CD4-positive, alpha-beta T cell (primary cell): ENCODE measurements around the gene ZMYND11. TPM values are rescaled to one million over a fixed set of nuclear protein-coding genes. Genes with fewer than 3 reads are reported as not detected.

Source experiments
- ATAC-seq: fragments of 200-7000 bp; cut with Tn5 transposase; one replicate; pipeline ENCODE4 v1.10.0; 2022; ENCODE audit warnings: mild to moderate bottlenecking; ENCODE audit not compliant: poor library complexity
- CTCF ChIA-PET: fragments of 350-600 bp; sonication (Branson Sonifier 250); formaldehyde crosslinking; loops from one replicate; lab custom pipeline; 2021; ENCODE audit warnings: antibody characterized with exemption, inconsistent platforms; lab: Charles Lee
- POLR2A ChIA-PET: fragments of 350-600 bp; sonication (Branson Sonifier 250); formaldehyde crosslinking; loops from one replicate; lab custom pipeline; 2021; ENCODE audit warnings: antibody characterized with exemption, inconsistent platforms; lab: Charles Lee
- DNase-seq, 14 experiments: peaks; one replicate each; pipeline ENCODE4 v3.0.0-alpha.2; 2013 to 2020; ENCODE audit warnings: mixed read lengths in 2 of 14
- H3K27ac ChIP-seq, 2 donors: one replicate each; pipeline versions ENCODE4 v1.5.1 to v1.7.0; 2013; ENCODE audit warnings: low read length in 2 of 2, low read depth in 1 of 2, mild to moderate bottlenecking in 1 of 2
- H3K27me3 ChIP-seq, 2 experiments: 1 replicate in 1 of 2; 2 replicates in 1 of 2; pipeline versions ENCODE4 v1.6.1 to v1.7.0; 2013; ENCODE audit warnings: low read length in 2 of 2, control low read depth in 1 of 2, mild to moderate bottlenecking in 1 of 2, moderate library complexity in 1 of 2; ENCODE audit not compliant: insufficient read depth in 2 of 2, control insufficient read depth in 1 of 2
- H3K36me3 ChIP-seq: one replicate; pipeline ENCODE4 v1.6.1; 2013; ENCODE audit warnings: low read length, control low read depth; ENCODE audit not compliant: insufficient read depth
- H3K4me1 ChIP-seq: one replicate; pipeline ENCODE4 v1.6.1; 2013; ENCODE audit warnings: low read length, control low read depth; ENCODE audit not compliant: insufficient read depth
- H3K4me3 ChIP-seq: one replicate; pipeline ENCODE4 v1.5.1; 2013; ENCODE audit warnings: mild to moderate bottlenecking, low read length, moderate library complexity
- H3K9me3 ChIP-seq, 2 experiments: 1 replicate in 1 of 2; 2 replicates in 1 of 2; pipeline versions ENCODE4 v1.6.1 to v1.7.0; 2013; ENCODE audit warnings: low read length in 2 of 2, mild to moderate bottlenecking in 2 of 2, control low read depth in 1 of 2, moderate library complexity in 1 of 2; ENCODE audit not compliant: control insufficient read depth in 1 of 2, insufficient read depth in 1 of 2
- H3K27ac Mint-ChIP-seq: one replicate; pipeline ENCODE4 v1.8.0; 2020; ENCODE audit warnings: mixed read lengths
- H3K27me3 Mint-ChIP-seq: one replicate; pipeline ENCODE4 v1.8.0; 2021; ENCODE audit warnings: mixed read lengths
- H3K36me3 Mint-ChIP-seq: one replicate; pipeline ENCODE4 v1.8.0; 2021; ENCODE audit warnings: low read depth, mixed read lengths
- H3K4me1 Mint-ChIP-seq: one replicate; pipeline ENCODE4 v1.8.0; 2021; ENCODE audit warnings: low read depth, mixed read lengths
- H3K4me3 Mint-ChIP-seq: one replicate; pipeline ENCODE4 v1.8.0; 2020; ENCODE audit warnings: mild to moderate bottlenecking, mixed read lengths
- H3K9me3 Mint-ChIP-seq: one replicate; pipeline ENCODE4 v1.8.0; 2020; ENCODE audit warnings: mixed read lengths
- intact Hi-C, 2 experiments: fragments of 100-400 bp; cut with DNase I in 1 of 2; cut with micrococcal nuclease in 1 of 2; formaldehyde crosslinking; loops; one replicate each; pipeline versions ENCODE4 v1.15.1 to v1.9.0; 2023 to 2025; cut with DNase I, micrococcal nuclease
- total RNA-seq, 174 experiments: library from RNA in 2 of 174; stranded (reverse) in 2 of 174; gene quantifications; one replicate each; pipeline ENCODE4 v1.2.3 and lab custom pipeline; 2021 to 2026
- TF ChIP-seq, protein P1 (sequence below): fragments of 200-600 bp; IDR thresholded peaks from one replicate; pipeline ENCODE4 v1.8.0; 2022; ENCODE audit warnings: antibody characterized with exemption, mild to moderate bottlenecking

The ZMYND11 gene
- total RNA-seq, 2 experiments from 2014 or later: 19.9 to 22.2 TPM

DNA sequence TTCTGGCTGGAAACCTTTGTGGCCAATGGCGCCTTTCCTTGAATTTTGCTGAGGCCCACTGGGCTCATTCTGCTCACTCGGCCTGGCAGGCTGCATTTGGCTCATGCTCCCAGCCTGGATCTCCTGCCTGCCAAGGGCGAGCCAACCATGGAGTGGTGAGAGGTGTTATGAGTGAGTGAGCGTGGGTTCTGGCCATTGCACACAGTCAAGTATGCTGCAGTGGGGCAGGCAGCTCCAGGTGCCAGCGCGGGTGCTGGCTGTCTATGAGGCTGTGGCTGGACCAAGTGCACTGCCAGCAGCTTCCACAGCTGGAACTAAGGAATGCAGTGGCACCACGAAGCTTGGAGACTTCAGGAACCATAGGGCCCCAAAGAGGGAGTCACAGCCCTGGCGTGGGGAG, 43.9 kb upstream of the ZMYND11 start:
- H3K27me3 Mint-ChIP-seq: no peaks in the 10 kb centered on the region
- peaks cover 0 to 11% of the 10 kb centered on the region in 2 experiments for H3K27me3 ChIP-seq
- peaks cover 9% of the 10 kb centered on the region for H3K9me3 Mint-ChIP-seq
- no peak for DNase-seq
- ChIA-PET CTCF (no interaction called here), POLR2A (no interaction called here)
- no peaks in the 10 kb centered on the region for H3K36me3 Mint-ChIP-seq
- peaks cover 7% of the 10 kb centered on the region for H3K4me1 Mint-ChIP-seq
- ATAC-seq: no peak
- H3K4me3 Mint-ChIP-seq: no peak overlapping the region
- H3K27ac Mint-ChIP-seq: no peak overlapping the region
- H3K36me3 ChIP-seq: no peaks in the 10 kb centered on the region
- TF ChIP-seq, protein P1, sequence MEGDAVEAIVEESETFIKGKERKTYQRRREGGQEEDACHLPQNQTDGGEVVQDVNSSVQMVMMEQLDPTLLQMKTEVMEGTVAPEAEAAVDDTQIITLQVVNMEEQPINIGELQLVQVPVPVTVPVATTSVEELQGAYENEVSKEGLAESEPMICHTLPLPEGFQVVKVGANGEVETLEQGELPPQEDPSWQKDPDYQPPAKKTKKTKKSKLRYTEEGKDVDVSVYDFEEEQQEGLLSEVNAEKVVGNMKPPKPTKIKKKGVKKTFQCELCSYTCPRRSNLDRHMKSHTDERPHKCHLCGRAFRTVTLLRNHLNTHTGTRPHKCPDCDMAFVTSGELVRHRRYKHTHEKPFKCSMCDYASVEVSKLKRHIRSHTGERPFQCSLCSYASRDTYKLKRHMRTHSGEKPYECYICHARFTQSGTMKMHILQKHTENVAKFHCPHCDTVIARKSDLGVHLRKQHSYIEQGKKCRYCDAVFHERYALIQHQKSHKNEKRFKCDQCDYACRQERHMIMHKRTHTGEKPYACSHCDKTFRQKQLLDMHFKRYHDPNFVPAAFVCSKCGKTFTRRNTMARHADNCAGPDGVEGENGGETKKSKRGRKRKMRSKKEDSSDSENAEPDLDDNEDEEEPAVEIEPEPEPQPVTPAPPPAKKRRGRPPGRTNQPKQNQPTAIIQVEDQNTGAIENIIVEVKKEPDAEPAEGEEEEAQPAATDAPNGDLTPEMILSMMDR: no peak
- no peak overlapping the region for H3K27ac ChIP-seq
- peaks cover 14% of the 10 kb centered on the region for H3K4me1 ChIP-seq
- H3K4me3 ChIP-seq: no peak overlapping the region
- H3K9me3 ChIP-seq: peaks cover 11 to 18% of the 10 kb centered on the region in 2 experiments
- intact Hi-C loops: no loop called here

DNA sequence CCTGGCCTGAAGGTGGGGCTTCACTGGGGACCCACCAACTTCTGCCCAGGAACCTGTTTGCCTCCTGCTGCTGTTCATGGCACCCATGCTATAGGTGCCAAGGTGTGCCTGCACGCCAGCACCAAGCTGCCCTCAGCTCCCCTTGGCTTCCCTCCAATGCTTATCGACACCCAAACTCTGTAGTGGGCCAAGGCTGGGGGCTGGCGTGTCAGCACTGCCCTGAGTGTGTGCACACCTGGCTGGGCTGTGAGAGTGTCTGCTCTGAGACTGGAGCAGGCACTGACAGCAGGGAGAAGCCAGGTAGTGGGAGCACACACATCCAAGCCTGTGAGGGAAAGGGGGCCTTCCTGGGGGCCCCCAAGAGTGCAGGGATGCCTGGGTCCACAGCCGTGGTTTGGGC, 43.1 kb upstream of the ZMYND11 start:
- no peaks in the 10 kb centered on the region for H3K36me3 ChIP-seq
- Mint-ChIP-seq H3K36me3 (no peaks in the 10 kb centered on the region), H3K27ac (no peak overlapping the region), H3K4me1 (peaks cover 4% of the 10 kb centered on the region), H3K27me3 (no peaks in the 10 kb centered on the region), H3K4me3 (no peak overlapping the region), H3K9me3 (peaks cover 12% of the 10 kb centered on the region)
- no peak for ATAC-seq
- DNase-seq: no peak
- H3K27me3 ChIP-seq: peaks cover 0 to 11% of the 10 kb centered on the region in 2 experiments
- TF ChIP-seq, protein P1: no peak
- POLR2A ChIA-PET: no interaction called here
- intact Hi-C loops: no loop called here
- no peak overlapping the region for H3K4me3 ChIP-seq
- no peak overlapping the region for H3K27ac ChIP-seq
- CTCF ChIA-PET: no interaction called here
- peaks cover 15 to 23% of the 10 kb centered on the region in 2 experiments for H3K9me3 ChIP-seq
- peaks cover 11% of the 10 kb centered on the region for H3K4me1 ChIP-seq

DNA sequence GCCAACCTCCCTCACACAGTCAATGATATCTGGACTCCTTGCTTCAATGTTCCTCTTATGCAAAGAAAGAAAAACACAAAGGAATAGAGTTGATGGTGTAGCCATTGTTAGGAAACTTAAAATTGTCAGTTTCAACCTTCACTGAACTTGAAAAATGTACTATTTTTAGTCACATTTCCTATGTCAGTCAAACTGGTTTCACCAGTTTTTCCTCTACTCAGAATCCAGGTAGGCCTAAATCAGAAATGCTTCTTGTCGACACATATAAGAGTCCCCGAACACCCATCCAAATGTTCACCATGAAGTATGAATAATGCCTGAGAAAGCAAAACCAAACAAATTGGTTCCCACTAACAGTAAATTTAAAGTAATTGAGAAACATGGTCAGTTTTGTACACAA, 42.4 kb upstream of the ZMYND11 start:
- TF ChIP-seq, protein P1: no peak
- no peak overlapping the region for H3K4me3 ChIP-seq
- H3K9me3 ChIP-seq: peaks cover 15 to 23% of the 10 kb centered on the region in 2 experiments
- ChIA-PET POLR2A (no interaction called here), CTCF (no interaction called here)
- Mint-ChIP-seq H3K27ac (no peak overlapping the region), H3K4me3 (no peak overlapping the region), H3K9me3 (peaks cover 13% of the 10 kb centered on the region), H3K4me1 (no peaks in the 10 kb centered on the region), H3K27me3 (no peaks in the 10 kb centered on the region), H3K36me3 (no peaks in the 10 kb centered on the region)
- ATAC-seq: no peak
- DNase-seq: no peak
- H3K27ac ChIP-seq: no peak overlapping the region
- H3K36me3 ChIP-seq: no peaks in the 10 kb centered on the region
- intact Hi-C loops: no loop called here
- H3K4me1 ChIP-seq: peaks cover 4% of the 10 kb centered on the region
- peaks cover 0 to 11% of the 10 kb centered on the region in 2 experiments for H3K27me3 ChIP-seq
